K562 (cell line): ENCODE measurements around the gene PDCD7. TPM values are rescaled to one million over a fixed set of nuclear protein-coding genes. Genes with fewer than 3 reads are reported as not detected.

Source experiments
- CTCF ChIP-seq, 3 experiments: IDR thresholded peaks in 2 of 3; conservative IDR thresholded peaks in 1 of 3; 2 replicates each; pipeline ENCODE4 v1.5.1; 2011 to 2012; ENCODE audit warnings: low read length in 3 of 3, mild to moderate bottlenecking in 3 of 3, control low read depth in 2 of 3, improper control_type of control experiment in 1 of 3, inconsistent platforms in 1 of 3, low read depth in 1 of 3, mixed read lengths in 1 of 3, moderate library complexity in 1 of 3; ENCODE audit not compliant: insufficient read depth in 2 of 3
- JUND ChIP-seq, 2 experiments: IDR thresholded peaks; 2 replicates in 1 of 2; 3 replicates in 1 of 2; pipeline ENCODE4 v1.6.1; 2011; ENCODE audit warnings: borderline replicate concordance in 2 of 2, low read depth in 2 of 2, low read length in 2 of 2, improper control_type of control experiment in 1 of 2, missing biosample characterization in 1 of 2, missing genetic modification characterization in 1 of 2, missing genetic modification reagents in 1 of 2
- KDM1A ChIP-seq, 2 experiments: fragments of 450-650 bp; IDR thresholded peaks; 2 replicates each; pipeline ENCODE4 v1.6.1; 2016; ENCODE audit warnings: mild to moderate bottlenecking in 2 of 2
- NR3C1 ChIP-seq: sonication (generic); formaldehyde crosslinking; IDR thresholded peaks from 2 replicates; pipeline ENCODE4 v1.8.1; 2022; ENCODE audit warnings: missing genetic modification reagents
- RAD21 ChIP-seq, 2 experiments: fragments of 250-450 bp in 1 of 2; fragments of 450-650 bp in 1 of 2; sonication (Bioruptor Pico) in 1 of 2; formaldehyde crosslinking in 1 of 2; IDR thresholded peaks in 1 of 2; conservative IDR thresholded peaks in 1 of 2; 2 replicates each; pipeline versions ENCODE4 v1.4.0 to v1.8.0; 2020 to 2022; ENCODE audit warnings: mild to moderate bottlenecking in 2 of 2, moderate library complexity in 1 of 2
- REST ChIP-seq, 2 experiments: fragments of 450-650 bp; formaldehyde crosslinking in 1 of 2; IDR thresholded peaks; 2 replicates each; pipeline versions ENCODE4 v1.4.0 to v1.6.1; 2014 to 2020; ENCODE audit warnings: mild to moderate bottlenecking in 2 of 2, borderline replicate concordance in 1 of 2, low read depth in 1 of 2
- SMC3 ChIP-seq: conservative IDR thresholded peaks from 2 replicates; pipeline ENCODE4 v1.6.1; 2011; ENCODE audit warnings: low read depth, low read length, improper control_type of control experiment; ENCODE audit not compliant: insufficient read depth
- polyA plus RNA-seq, 8 experiments: library from polyadenylated mRNA; depleted of rRNA in 4 of 8; stranded (reverse) in 5 of 8; unstranded in 3 of 8; fragments of >200 nt; fragmentation: Nextera tagmentation in 2 of 8; fragmentation: Illumina TruSeq in 1 of 8; extraction: Ambion mirVana in 2 of 8; extraction: Trizol in 1 of 8; gene quantifications; 2 replicates each; pipeline versions ENCODE4 v1.2.1 to v1.2.3, GENCODE V29; 2011 to 2014; ENCODE audit warnings: inconsistent platforms in 1 of 8, missing spikeins in 1 of 8
- total RNA-seq, 7 experiments: library from RNA; depleted of rRNA in 6 of 7; stranded (reverse); fragments of >200 nt in 6 of 7; fragmentation: Illumina TruSeq in 2 of 7; extraction: Trizol in 2 of 7; gene quantifications; 2 replicates each; pipeline versions ENCODE4 v1.2.1 to v1.2.3, GENCODE V29; 2011 to 2021; ENCODE audit warnings: low replicate concordance in 1 of 7

PDCD7 gene
- total and polyA plus RNA-seq, 9 of the 15 experiments (the other 6 are each of a cell fraction or from before 2014, with no cell fraction given), result 11.8 to 30.2 (median 18.8) TPM

GRCh38 chr15:65101411-65101890 is 32.2 kb downstream of the PDCD7 start (continued):
- TF ChIP-seq CTCF (IDR thresholded peaks at IDR 0.05 in 2 of 3, conservative IDR thresholded peaks at IDR 0.05 in 1 of 3; ENCODE audit: insufficient read depth in 2 of 3, low read depth in 1 of 3, low read length in 3 of 3), result peak; percentile 76 to 85 (median 83)
- peak; percentile 36; the same call in 1 of the 2 replicates for TF ChIP-seq REST (IDR thresholded peaks at IDR 0.05; ENCODE audit: borderline replicate concordance)
- no peak for TF ChIP-seq REST (CRISPR knock-in tag; IDR thresholded peaks at IDR 0.05; ENCODE audit: low read depth)
- TF ChIP-seq RAD21 (CRISPR knock-in tag; conservative IDR thresholded peaks at IDR 0.05 in 1 of 2, IDR thresholded peaks at IDR 0.05 in 1 of 2), result peak; percentile 29 to 60
- TF ChIP-seq KDM1A (IDR thresholded peaks at IDR 0.05), result peak; percentile 84 to 85
- no peak for TF ChIP-seq NR3C1 (CRISPR knock-in tag)
- no peak for TF ChIP-seq JUND (IDR thresholded peaks at IDR 0.05; ENCODE audit: borderline replicate concordance, low read depth, low read length)
- no peak for TF ChIP-seq JUND (tag; IDR thresholded peaks at IDR 0.05; ENCODE audit: borderline replicate concordance, low read depth, low read length)
- peak; percentile 34; the same call in 1 of the 2 replicates for TF ChIP-seq SMC3
